Fibroblast of lung (primary cell): Measurements from ENCODE around the gene TEX35.

ENCODE experiments used
- EZH2 ChIP-seq: IDR thresholded peaks from 2 replicates; pipeline ENCODE4 v1.5.1; 2012; ENCODE audit warnings: low read length, control low read depth, mild to moderate bottlenecking; ENCODE audit errors: missing control alignments
- TF ChIP-seq, protein P1 (sequence below), 2 donors: IDR thresholded peaks in 1 of 2; conservative IDR thresholded peaks in 1 of 2; 1 replicate in 1 of 2; 2 replicates in 1 of 2; pipeline ENCODE4 v1.5.1; 2011 to 2012; ENCODE audit warnings: low read length in 2 of 2, control low read depth in 1 of 2, inconsistent platforms in 1 of 2, low read depth in 1 of 2, mild to moderate bottlenecking in 1 of 2

- TF ChIP-seq, protein P1, sequence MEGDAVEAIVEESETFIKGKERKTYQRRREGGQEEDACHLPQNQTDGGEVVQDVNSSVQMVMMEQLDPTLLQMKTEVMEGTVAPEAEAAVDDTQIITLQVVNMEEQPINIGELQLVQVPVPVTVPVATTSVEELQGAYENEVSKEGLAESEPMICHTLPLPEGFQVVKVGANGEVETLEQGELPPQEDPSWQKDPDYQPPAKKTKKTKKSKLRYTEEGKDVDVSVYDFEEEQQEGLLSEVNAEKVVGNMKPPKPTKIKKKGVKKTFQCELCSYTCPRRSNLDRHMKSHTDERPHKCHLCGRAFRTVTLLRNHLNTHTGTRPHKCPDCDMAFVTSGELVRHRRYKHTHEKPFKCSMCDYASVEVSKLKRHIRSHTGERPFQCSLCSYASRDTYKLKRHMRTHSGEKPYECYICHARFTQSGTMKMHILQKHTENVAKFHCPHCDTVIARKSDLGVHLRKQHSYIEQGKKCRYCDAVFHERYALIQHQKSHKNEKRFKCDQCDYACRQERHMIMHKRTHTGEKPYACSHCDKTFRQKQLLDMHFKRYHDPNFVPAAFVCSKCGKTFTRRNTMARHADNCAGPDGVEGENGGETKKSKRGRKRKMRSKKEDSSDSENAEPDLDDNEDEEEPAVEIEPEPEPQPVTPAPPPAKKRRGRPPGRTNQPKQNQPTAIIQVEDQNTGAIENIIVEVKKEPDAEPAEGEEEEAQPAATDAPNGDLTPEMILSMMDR (conservative IDR thresholded peaks at IDR 0.05 in 1 of 2, IDR thresholded peaks at IDR 0.05 in 1 of 2; ENCODE audit: low read depth in 1 of 2, low read length in 2 of 2): no peak
- TF ChIP-seq EZH2: no peak
Measured at GRCh38 chr1:178490136-178490535, 22.8 kb upstream of the TEX35 start.
